ENCODE measurements around the gene POLR2E. TPM values are rescaled to one million over a fixed set of nuclear protein-coding genes. Genes with fewer than 3 reads are reported as not detected.

POLR2E gene
- polyA plus RNA-seq, 1 donor from 2014 or later: 172 TPM

GRCh38 chr19:1138121-1138520 lies 42.9 kb upstream of the POLR2E start:
- Histone ChIP-seq H2AFZ (ENCODE audit: low read depth, low read length) (no peak overlapping the region), H3F3A (ENCODE audit: insufficient read depth, low read length, poor library complexity, severe bottlenecking) (no peaks in the 10 kb centered on the region), H3K4me2 (ENCODE audit: low read length) (no peak overlapping the region), H3K4me3 (ENCODE audit: low read length) (no peak overlapping the region), H3K27ac (ENCODE audit: low read length) (no peak overlapping the region), H3K9me2 (ENCODE audit: insufficient read depth, low read length) (no peaks in the 10 kb centered on the region), H3K9me3 (ENCODE audit: low read length) (no peaks in the 10 kb centered on the region), H3K79me2 (replicated peaks; ENCODE audit: insufficient read depth, low read length) (no peaks in the 10 kb centered on the region), H3K9ac (ENCODE audit: low read length) (no peak overlapping the region), H3K27me3 (ENCODE audit: insufficient read depth, low read depth, low read length) (no peaks in the 10 kb centered on the region), H4K20me1 (ENCODE audit: insufficient read depth) (no peaks in the 10 kb centered on the region), H3K36me3 (ENCODE audit: insufficient read depth, low read length) (no peaks in the 10 kb centered on the region)
- TF ChIP-seq RAD21 (conservative IDR thresholded peaks at IDR 0.05) (no peak), CTCF (IDR thresholded peaks at IDR 0.05; ENCODE audit: poor library complexity, severe bottlenecking) (no peak), REST (IDR thresholded peaks at IDR 0.05; ENCODE audit: borderline replicate concordance) (no peak), POLR2AphosphoS5 (IDR thresholded peaks at IDR 0.05) (no peak), EP300 (conservative IDR thresholded peaks at IDR 0.05; ENCODE audit: poor library complexity, severe bottlenecking) (no peak), TAF1 (IDR thresholded peaks at IDR 0.05; ENCODE audit: low read depth) (no peak), SMC3 (conservative IDR thresholded peaks at IDR 0.05; ENCODE audit: poor library complexity) (no peak), MXI1 (conservative IDR thresholded peaks at IDR 0.05; ENCODE audit: poor library complexity, severe bottlenecking) (no peak), EZH2 (IDR thresholded peaks at IDR 0.05; ENCODE audit: borderline replicate concordance, insufficient read depth, low read length, poor library complexity, severe bottlenecking) (no peak)

GRCh38 chr19:1136621-1137317 lies 41.6 kb upstream of the POLR2E start:
- no peaks in the 10 kb centered on the region for H4K20me1 ChIP-seq (ENCODE audit: insufficient read depth)
- TF ChIP-seq POLR2AphosphoS5 (IDR thresholded peaks at IDR 0.05) (no peak), CTCF (IDR thresholded peaks at IDR 0.05; ENCODE audit: poor library complexity, severe bottlenecking) (no peak), MXI1 (conservative IDR thresholded peaks at IDR 0.05; ENCODE audit: poor library complexity, severe bottlenecking) (no peak), REST (IDR thresholded peaks at IDR 0.05; ENCODE audit: borderline replicate concordance) (no peak), SMC3 (conservative IDR thresholded peaks at IDR 0.05; ENCODE audit: poor library complexity) (no peak), EZH2 (IDR thresholded peaks at IDR 0.05; ENCODE audit: borderline replicate concordance, insufficient read depth, low read length, poor library complexity, severe bottlenecking) (no peak), RAD21 (conservative IDR thresholded peaks at IDR 0.05) (no peak), EP300 (conservative IDR thresholded peaks at IDR 0.05; ENCODE audit: poor library complexity, severe bottlenecking) (no peak), TAF1 (IDR thresholded peaks at IDR 0.05; ENCODE audit: low read depth) (no peak)
- H3K27me3 ChIP-seq (ENCODE audit: insufficient read depth, low read depth, low read length): no peaks in the 10 kb centered on the region
- H3K9me3 ChIP-seq (ENCODE audit: low read length): no peaks in the 10 kb centered on the region
- no peak overlapping the region for H3K4me2 ChIP-seq (ENCODE audit: low read length)
- H3K79me2 ChIP-seq (replicated peaks; ENCODE audit: insufficient read depth, low read length): no peaks in the 10 kb centered on the region
- H3K9me2 ChIP-seq (ENCODE audit: insufficient read depth, low read length): no peaks in the 10 kb centered on the region
- H2AFZ ChIP-seq (ENCODE audit: low read depth, low read length): no peak overlapping the region
- H3F3A ChIP-seq (ENCODE audit: insufficient read depth, low read length, poor library complexity, severe bottlenecking): no peaks in the 10 kb centered on the region
- no peak overlapping the region for H3K27ac ChIP-seq (ENCODE audit: low read length)
- no peak overlapping the region for H3K4me3 ChIP-seq (ENCODE audit: low read length)
- no peak overlapping the region for H3K9ac ChIP-seq (ENCODE audit: low read length)
- H3K36me3 ChIP-seq (ENCODE audit: insufficient read depth, low read length): no peaks in the 10 kb centered on the region
